CD4-positive, alpha-beta T cell (primary cell): ENCODE results near the gene TMEM72. TPM values are rescaled to one million over a fixed set of nuclear protein-coding genes. Genes with fewer than 3 reads are reported as not detected.

Experiments used
- ATAC-seq: fragments of 200-7000 bp; cut with Tn5 transposase; one replicate; pipeline ENCODE4 v1.10.0; 2022; ENCODE audit warnings: mild to moderate bottlenecking; ENCODE audit not compliant: poor library complexity
- CTCF ChIA-PET: fragments of 350-600 bp; sonication (Branson Sonifier 250); formaldehyde crosslinking; loops from one replicate; lab custom pipeline; 2021; ENCODE audit warnings: antibody characterized with exemption, inconsistent platforms; lab: Charles Lee
- POLR2A ChIA-PET: fragments of 350-600 bp; sonication (Branson Sonifier 250); formaldehyde crosslinking; loops from one replicate; lab custom pipeline; 2021; ENCODE audit warnings: antibody characterized with exemption, inconsistent platforms; lab: Charles Lee
- DNase-seq, 14 experiments: peaks; one replicate each; pipeline ENCODE4 v3.0.0-alpha.2; 2013 to 2020; ENCODE audit warnings: mixed read lengths in 2 of 14
- H3K27ac ChIP-seq, 2 donors: one replicate each; pipeline versions ENCODE4 v1.5.1 to v1.7.0; 2013; ENCODE audit warnings: low read length in 2 of 2, low read depth in 1 of 2, mild to moderate bottlenecking in 1 of 2
- H3K27me3 ChIP-seq, 2 experiments: 1 replicate in 1 of 2; 2 replicates in 1 of 2; pipeline versions ENCODE4 v1.6.1 to v1.7.0; 2013; ENCODE audit warnings: low read length in 2 of 2, control low read depth in 1 of 2, mild to moderate bottlenecking in 1 of 2, moderate library complexity in 1 of 2; ENCODE audit not compliant: insufficient read depth in 2 of 2, control insufficient read depth in 1 of 2
- H3K36me3 ChIP-seq: one replicate; pipeline ENCODE4 v1.6.1; 2013; ENCODE audit warnings: low read length, control low read depth; ENCODE audit not compliant: insufficient read depth
- H3K4me1 ChIP-seq: one replicate; pipeline ENCODE4 v1.6.1; 2013; ENCODE audit warnings: low read length, control low read depth; ENCODE audit not compliant: insufficient read depth
- H3K4me3 ChIP-seq: one replicate; pipeline ENCODE4 v1.5.1; 2013; ENCODE audit warnings: mild to moderate bottlenecking, low read length, moderate library complexity
- H3K9me3 ChIP-seq, 2 experiments: 1 replicate in 1 of 2; 2 replicates in 1 of 2; pipeline versions ENCODE4 v1.6.1 to v1.7.0; 2013; ENCODE audit warnings: low read length in 2 of 2, mild to moderate bottlenecking in 2 of 2, control low read depth in 1 of 2, moderate library complexity in 1 of 2; ENCODE audit not compliant: control insufficient read depth in 1 of 2, insufficient read depth in 1 of 2
- H3K27ac Mint-ChIP-seq: one replicate; pipeline ENCODE4 v1.8.0; 2020; ENCODE audit warnings: mixed read lengths
- H3K27me3 Mint-ChIP-seq: one replicate; pipeline ENCODE4 v1.8.0; 2021; ENCODE audit warnings: mixed read lengths
- H3K36me3 Mint-ChIP-seq: one replicate; pipeline ENCODE4 v1.8.0; 2021; ENCODE audit warnings: low read depth, mixed read lengths
- H3K4me1 Mint-ChIP-seq: one replicate; pipeline ENCODE4 v1.8.0; 2021; ENCODE audit warnings: low read depth, mixed read lengths
- H3K4me3 Mint-ChIP-seq: one replicate; pipeline ENCODE4 v1.8.0; 2020; ENCODE audit warnings: mild to moderate bottlenecking, mixed read lengths
- H3K9me3 Mint-ChIP-seq: one replicate; pipeline ENCODE4 v1.8.0; 2020; ENCODE audit warnings: mixed read lengths
- intact Hi-C, 2 experiments: fragments of 100-400 bp; cut with DNase I in 1 of 2; cut with micrococcal nuclease in 1 of 2; formaldehyde crosslinking; loops; one replicate each; pipeline versions ENCODE4 v1.15.1 to v1.9.0; 2023 to 2025; cut with DNase I, micrococcal nuclease
- total RNA-seq, 174 experiments: library from RNA in 2 of 174; stranded (reverse) in 2 of 174; gene quantifications; one replicate each; pipeline ENCODE4 v1.2.3 and lab custom pipeline; 2021 to 2026
- TF ChIP-seq, protein P1 (sequence below): fragments of 200-600 bp; IDR thresholded peaks from one replicate; pipeline ENCODE4 v1.8.0; 2022; ENCODE audit warnings: antibody characterized with exemption, mild to moderate bottlenecking

TMEM72 gene
- total RNA-seq, 2 experiments from 2014 or later, result not detected

DNA sequence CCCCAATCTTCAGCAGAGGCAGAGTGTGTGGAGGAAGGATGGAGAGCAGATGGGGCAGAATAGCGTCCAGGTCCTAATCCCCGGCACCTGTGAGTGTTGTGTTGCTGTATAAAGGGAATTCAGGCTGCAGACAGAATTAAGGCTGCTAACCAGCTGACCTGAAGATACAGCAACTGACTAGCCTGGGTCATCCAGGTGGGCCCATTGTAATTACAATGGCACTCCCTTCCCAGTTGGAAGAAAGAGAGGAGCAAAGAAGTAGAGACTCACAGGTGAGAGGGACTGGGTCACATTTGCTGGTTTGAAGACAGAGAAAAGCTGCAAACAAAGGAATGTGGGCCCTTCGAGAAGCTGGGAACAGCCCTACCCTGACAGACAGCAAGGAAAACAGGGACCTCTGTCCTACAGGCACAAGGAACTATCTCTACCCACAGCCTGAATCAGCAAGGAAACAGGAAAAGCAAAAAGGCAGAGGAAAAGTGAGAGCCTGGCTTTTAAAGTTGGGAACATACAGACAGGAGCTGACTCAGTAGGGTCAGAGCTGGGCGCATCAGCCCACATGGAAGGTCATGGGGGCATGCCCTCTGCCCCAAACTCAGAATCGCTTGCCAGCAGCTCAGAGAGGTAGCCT, 11.6 kb upstream of the TMEM72 start:
- H3K9me3 ChIP-seq, result no peaks in the 10 kb centered on the region
- no peaks in the 10 kb centered on the region for H3K36me3 ChIP-seq
- TF ChIP-seq, protein P1, sequence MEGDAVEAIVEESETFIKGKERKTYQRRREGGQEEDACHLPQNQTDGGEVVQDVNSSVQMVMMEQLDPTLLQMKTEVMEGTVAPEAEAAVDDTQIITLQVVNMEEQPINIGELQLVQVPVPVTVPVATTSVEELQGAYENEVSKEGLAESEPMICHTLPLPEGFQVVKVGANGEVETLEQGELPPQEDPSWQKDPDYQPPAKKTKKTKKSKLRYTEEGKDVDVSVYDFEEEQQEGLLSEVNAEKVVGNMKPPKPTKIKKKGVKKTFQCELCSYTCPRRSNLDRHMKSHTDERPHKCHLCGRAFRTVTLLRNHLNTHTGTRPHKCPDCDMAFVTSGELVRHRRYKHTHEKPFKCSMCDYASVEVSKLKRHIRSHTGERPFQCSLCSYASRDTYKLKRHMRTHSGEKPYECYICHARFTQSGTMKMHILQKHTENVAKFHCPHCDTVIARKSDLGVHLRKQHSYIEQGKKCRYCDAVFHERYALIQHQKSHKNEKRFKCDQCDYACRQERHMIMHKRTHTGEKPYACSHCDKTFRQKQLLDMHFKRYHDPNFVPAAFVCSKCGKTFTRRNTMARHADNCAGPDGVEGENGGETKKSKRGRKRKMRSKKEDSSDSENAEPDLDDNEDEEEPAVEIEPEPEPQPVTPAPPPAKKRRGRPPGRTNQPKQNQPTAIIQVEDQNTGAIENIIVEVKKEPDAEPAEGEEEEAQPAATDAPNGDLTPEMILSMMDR, result no peak
- no peaks in the 10 kb centered on the region for H3K4me1 ChIP-seq
- Mint-ChIP-seq H3K4me3 (no peak overlapping the region), H3K36me3 (no peaks in the 10 kb centered on the region), H3K9me3 (no peaks in the 10 kb centered on the region), H3K4me1 (no peaks in the 10 kb centered on the region), H3K27me3 (no peaks in the 10 kb centered on the region), H3K27ac (no peak overlapping the region)
- H3K27ac ChIP-seq, result no peak overlapping the region
- H3K27me3 ChIP-seq, result no peaks in the 10 kb centered on the region
- no peak for DNase-seq
- CTCF ChIA-PET, result no interaction called here
- H3K4me3 ChIP-seq, result no peak overlapping the region
- no peak for ATAC-seq
- intact Hi-C loops, result no loop called here
- POLR2A ChIA-PET, result no interaction called here

DNA sequence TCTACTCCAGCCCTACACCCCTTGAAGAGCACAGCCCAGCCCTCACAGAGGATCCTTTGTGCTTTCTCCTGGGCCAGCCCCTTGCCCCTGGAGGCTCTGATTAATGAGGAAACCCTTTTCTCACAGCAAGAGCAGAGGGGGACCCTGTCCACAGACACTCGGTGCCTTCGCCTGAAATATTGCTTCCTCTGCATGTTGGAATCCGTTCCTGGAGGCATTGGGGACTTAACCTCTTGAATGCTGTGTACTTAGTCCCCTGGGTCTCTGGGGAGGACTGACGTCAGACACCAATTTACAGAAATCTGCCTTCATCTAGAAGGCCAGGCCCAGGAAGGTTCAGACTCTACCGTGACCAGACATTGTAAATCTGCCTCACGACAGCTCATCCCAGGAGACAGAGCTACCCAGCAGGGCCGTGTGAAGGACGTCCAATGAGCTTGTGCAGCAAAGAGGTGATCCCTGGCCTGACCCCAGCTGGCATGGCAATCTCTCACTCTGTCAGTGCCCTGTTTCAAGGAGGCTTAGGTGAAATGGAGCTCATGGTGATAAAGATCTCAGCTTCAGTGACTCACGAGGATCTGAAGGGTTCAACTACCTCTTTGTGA, 8.1 kb upstream of the TMEM72 start:
- ChIA-PET POLR2A (no interaction called here), CTCF (no interaction called here)
- H3K4me1 ChIP-seq, result no peaks in the 10 kb centered on the region
- no peak overlapping the region for H3K4me3 ChIP-seq
- Mint-ChIP-seq H3K27ac (no peak overlapping the region), H3K9me3 (no peaks in the 10 kb centered on the region), H3K27me3 (no peaks in the 10 kb centered on the region), H3K36me3 (no peaks in the 10 kb centered on the region), H3K4me3 (no peak overlapping the region), H3K4me1 (no peaks in the 10 kb centered on the region)
- no peak overlapping the region for H3K27ac ChIP-seq
- ATAC-seq (no peak), DNase-seq (no peak)
- no peaks in the 10 kb centered on the region for H3K27me3 ChIP-seq
- no peaks in the 10 kb centered on the region for H3K36me3 ChIP-seq
- intact Hi-C loops, result no loop called here
- peaks cover 0 to 4% of the 10 kb centered on the region in 2 experiments for H3K9me3 ChIP-seq
- TF ChIP-seq, protein P1, result no peak

DNA sequence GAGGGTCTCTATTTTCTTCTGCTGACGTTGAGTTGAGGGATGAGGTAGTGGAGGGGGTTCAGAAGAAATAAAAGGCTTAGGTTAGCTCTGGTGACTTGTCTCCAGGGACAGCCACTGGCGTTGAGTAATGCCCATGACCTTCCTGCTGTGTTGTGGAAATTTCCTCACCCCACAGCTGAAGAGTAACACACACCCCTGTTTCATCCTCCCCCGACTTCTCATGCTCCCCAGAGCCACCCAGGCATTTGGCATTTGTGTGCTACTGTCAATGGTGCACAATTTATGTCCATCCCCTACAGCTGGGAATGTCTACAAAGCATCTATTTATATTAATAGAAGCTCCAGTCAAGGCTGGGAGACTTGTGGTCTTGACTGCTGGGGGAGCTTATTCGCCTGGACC, 4.7 kb upstream of the TMEM72 start:
- no peak overlapping the region for H3K4me3 ChIP-seq
- TF ChIP-seq, protein P1, result no peak
- H3K27ac ChIP-seq, result no peak overlapping the region
- intact Hi-C loops, result no loop called here
- H3K4me1 ChIP-seq, result no peaks in the 10 kb centered on the region
- no peaks in the 10 kb centered on the region for H3K4me1 Mint-ChIP-seq
- H3K9me3 ChIP-seq, result peaks cover 0 to 4% of the 10 kb centered on the region in 2 experiments
- ChIA-PET POLR2A (no interaction called here), CTCF (no interaction called here)
- no peaks in the 10 kb centered on the region for H3K36me3 ChIP-seq
- H3K27me3 ChIP-seq, result no peaks in the 10 kb centered on the region
- H3K9me3 Mint-ChIP-seq, result no peaks in the 10 kb centered on the region
- H3K27ac Mint-ChIP-seq, result no peak overlapping the region
- H3K36me3 Mint-ChIP-seq, result no peaks in the 10 kb centered on the region
- H3K4me3 Mint-ChIP-seq, result no peak overlapping the region
- ATAC-seq (no peak), DNase-seq (no peak)
- no peaks in the 10 kb centered on the region for H3K27me3 Mint-ChIP-seq
